ENCODE measurements around the gene ZNF879. TPM values are rescaled to one million over a fixed set of nuclear protein-coding genes. Genes with fewer than 3 reads are reported as not detected.
A peak's percentile ranks its signal among the peaks of the same experiment; 100 is the strongest.

ZNF879 gene
- total and polyA plus RNA-seq, 9 of the 15 experiments (the other 6 are each of a cell fraction or from before 2014, with no cell fraction given): 0.01 to 0.80 (median 0.33) TPM

DNA sequence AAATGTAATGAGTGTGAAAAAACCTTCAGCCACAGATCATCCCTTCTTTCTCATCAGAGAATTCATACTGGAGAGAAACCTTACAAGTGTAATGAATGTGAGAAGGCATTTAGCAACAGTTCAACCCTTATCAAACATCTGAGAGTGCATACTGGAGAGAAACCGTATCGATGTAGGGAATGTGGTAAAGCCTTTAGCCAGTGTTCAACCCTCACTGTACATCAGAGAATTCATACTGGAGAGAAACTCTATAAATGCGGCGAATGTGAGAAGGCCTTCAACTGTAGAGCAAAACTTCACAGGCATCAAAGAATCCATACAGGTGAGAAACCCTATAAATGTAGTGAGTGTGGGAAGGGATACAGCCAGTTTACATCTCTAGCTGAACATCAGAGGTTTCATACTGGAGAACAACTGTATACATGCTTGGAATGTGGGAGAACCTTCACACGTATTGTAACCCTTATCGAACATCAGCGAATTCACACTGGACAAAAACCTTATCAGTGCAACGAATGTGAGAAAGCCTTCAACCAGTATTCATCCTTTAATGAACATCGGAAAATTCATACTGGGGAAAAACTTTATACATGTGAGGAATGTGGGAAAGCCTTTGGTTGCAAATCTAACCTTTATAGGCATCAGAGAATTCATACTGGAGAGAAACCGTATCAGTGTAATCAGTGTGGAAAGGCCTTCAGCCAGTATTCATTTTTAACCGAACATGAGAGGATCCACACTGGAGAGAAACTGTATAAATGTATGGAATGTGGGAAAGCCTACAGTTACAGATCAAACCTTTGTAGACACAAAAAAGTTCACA lies 55.8 kb downstream of the ZNF879 start:
- BruUV-seq (replicated peaks): no TSS peak
- no peak for FAIRE-seq
- ChIA-PET CTCF (ENCODE audit: low intra/inter-chr PET ratio) (no interaction called here), POLR2A (interaction anchor here (1.1 kb wide), 1 partner anchor 9 kb away, joined by 4 read pairs; no protein-coding TSS in a partner anchor)
- no peak overlapping the region for H3K9ac ChIP-seq (ENCODE audit: insufficient read depth in 1 of 2, low read depth in 2 of 2, low read length in 2 of 2)
- TF ChIP-seq DNMT1 (IDR thresholded peaks at IDR 0.05): no peak
- TF ChIP-seq ZNF274 (IDR thresholded peaks at IDR 0.05; ENCODE audit: borderline replicate concordance, low read depth, low read length): peak; percentile 96
- intact Hi-C loops (cut with micrococcal nuclease): no loop called here
- peaks cover 4% of the 10 kb centered on the region for H3K9me3 ChIP-seq (replicated peaks; ENCODE audit: control insufficient read depth, insufficient read depth, low read depth, low read length)
- DNase-seq (ENCODE audit: extremely low read depth in 1 of 4, low spot score in 3 of 4): no peak
- in situ Hi-C loops (cut with MboI): no loop called here
- no peaks in the 10 kb centered on the region for H3K27me3 ChIP-seq (ENCODE audit: control insufficient read depth in 2 of 2, insufficient read depth in 2 of 2, low read length in 2 of 2)
- no peaks in the 10 kb centered on the region for H3K36me3 ChIP-seq (ENCODE audit: control insufficient read depth, insufficient read depth, low read length)
- H3K9me1 ChIP-seq (ENCODE audit: control insufficient read depth, insufficient read depth, low read length): no peaks in the 10 kb centered on the region
- H3K79me2 ChIP-seq (ENCODE audit: control insufficient read depth, insufficient read depth, low read length): no peaks in the 10 kb centered on the region
- H3K4me1 ChIP-seq (replicated peaks in 1 of 2; ENCODE audit: control insufficient read depth in 2 of 2, insufficient read depth in 2 of 2, low read length in 2 of 2): no peaks in the 10 kb centered on the region
- ATAC-seq: no peak
- H4K20me1 ChIP-seq (replicated peaks; ENCODE audit: control insufficient read depth, insufficient read depth, low read length): no peaks in the 10 kb centered on the region
- WGBS (ENCODE audit: insufficient coverage, low coverage, missing lambda C conversion rate): under 1% methylated on average over 11 of the region's 11 CpGs
- no peak overlapping the region for H3K4me2 ChIP-seq (ENCODE audit: insufficient read depth, low read length)
- no peak overlapping the region for H3K27ac ChIP-seq (ENCODE audit: extremely low read depth, low read depth, low read length)
- no peak overlapping the region for H3K4me3 ChIP-seq
- no peak overlapping the region for H2AFZ ChIP-seq (ENCODE audit: low read depth, low read length)

DNA sequence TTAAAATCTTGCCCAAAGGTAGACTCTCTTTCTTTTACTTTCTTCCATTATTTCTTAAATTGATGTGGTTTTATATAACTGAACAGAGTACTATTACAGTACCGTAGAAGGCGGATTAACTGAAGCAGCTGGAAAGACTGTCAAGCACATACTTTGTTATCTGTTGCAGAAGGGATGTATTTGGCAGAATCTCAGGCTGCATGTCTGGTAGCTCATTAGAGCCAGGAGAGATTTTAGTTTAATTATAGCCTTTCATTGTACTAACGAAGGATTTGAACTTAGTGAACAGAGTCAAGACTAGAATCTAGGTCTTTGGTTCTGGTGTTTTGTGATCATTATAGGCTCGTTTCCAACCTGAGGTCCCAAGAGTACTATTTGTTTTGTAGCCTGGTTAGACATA lies 57.1 kb downstream of the ZNF879 start:
- in situ Hi-C loops (cut with MboI) (no loop called here), intact Hi-C loops (cut with micrococcal nuclease) (no loop called here)
- DNase-seq (ENCODE audit: extremely low read depth in 1 of 4, low spot score in 3 of 4) (no peak), FAIRE-seq (no peak), ATAC-seq (no peak)
- Histone ChIP-seq H3K9me1 (ENCODE audit: control insufficient read depth, insufficient read depth, low read length) (no peaks in the 10 kb centered on the region), H3K4me1 (replicated peaks in 1 of 2; ENCODE audit: control insufficient read depth in 2 of 2, insufficient read depth in 2 of 2, low read length in 2 of 2) (no peaks in the 10 kb centered on the region), H3K9ac (ENCODE audit: insufficient read depth in 1 of 2, low read depth in 2 of 2, low read length in 2 of 2) (no peak overlapping the region), H3K27ac (ENCODE audit: extremely low read depth, low read depth, low read length) (no peak overlapping the region), H4K20me1 (replicated peaks; ENCODE audit: control insufficient read depth, insufficient read depth, low read length) (no peaks in the 10 kb centered on the region), H3K79me2 (ENCODE audit: control insufficient read depth, insufficient read depth, low read length) (no peaks in the 10 kb centered on the region), H3K9me3 (replicated peaks; ENCODE audit: control insufficient read depth, insufficient read depth, low read depth, low read length) (peaks cover 4% of the 10 kb centered on the region), H2AFZ (ENCODE audit: low read depth, low read length) (no peak overlapping the region), H3K36me3 (ENCODE audit: control insufficient read depth, insufficient read depth, low read length) (no peaks in the 10 kb centered on the region), H3K4me3 (no peak overlapping the region), H3K27me3 (ENCODE audit: control insufficient read depth in 2 of 2, insufficient read depth in 2 of 2, low read length in 2 of 2) (no peaks in the 10 kb centered on the region), H3K4me2 (ENCODE audit: insufficient read depth, low read length) (no peak overlapping the region)
- ChIA-PET CTCF (ENCODE audit: low intra/inter-chr PET ratio) (no interaction called here), POLR2A (interaction anchor here (1.1 kb wide), 1 partner anchor 10 kb away, joined by 4 read pairs; no protein-coding TSS in a partner anchor)
- BruUV-seq (replicated peaks): no TSS peak
- 0% methylated on average over 4 of the region's 4 CpGs for WGBS (ENCODE audit: insufficient coverage, low coverage, missing lambda C conversion rate)
- TF ChIP-seq NR1H2 (CRISPR knock-in tag; IDR thresholded peaks at IDR 0.05): no peak
- TF ChIP-seq, protein P1, sequence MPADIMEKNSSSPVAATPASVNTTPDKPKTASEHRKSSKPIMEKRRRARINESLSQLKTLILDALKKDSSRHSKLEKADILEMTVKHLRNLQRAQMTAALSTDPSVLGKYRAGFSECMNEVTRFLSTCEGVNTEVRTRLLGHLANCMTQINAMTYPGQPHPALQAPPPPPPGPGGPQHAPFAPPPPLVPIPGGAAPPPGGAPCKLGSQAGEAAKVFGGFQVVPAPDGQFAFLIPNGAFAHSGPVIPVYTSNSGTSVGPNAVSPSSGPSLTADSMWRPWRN (IDR thresholded peaks at IDR 0.05; ENCODE audit: low read depth): no peak
- TF ChIP-seq, protein P2, sequence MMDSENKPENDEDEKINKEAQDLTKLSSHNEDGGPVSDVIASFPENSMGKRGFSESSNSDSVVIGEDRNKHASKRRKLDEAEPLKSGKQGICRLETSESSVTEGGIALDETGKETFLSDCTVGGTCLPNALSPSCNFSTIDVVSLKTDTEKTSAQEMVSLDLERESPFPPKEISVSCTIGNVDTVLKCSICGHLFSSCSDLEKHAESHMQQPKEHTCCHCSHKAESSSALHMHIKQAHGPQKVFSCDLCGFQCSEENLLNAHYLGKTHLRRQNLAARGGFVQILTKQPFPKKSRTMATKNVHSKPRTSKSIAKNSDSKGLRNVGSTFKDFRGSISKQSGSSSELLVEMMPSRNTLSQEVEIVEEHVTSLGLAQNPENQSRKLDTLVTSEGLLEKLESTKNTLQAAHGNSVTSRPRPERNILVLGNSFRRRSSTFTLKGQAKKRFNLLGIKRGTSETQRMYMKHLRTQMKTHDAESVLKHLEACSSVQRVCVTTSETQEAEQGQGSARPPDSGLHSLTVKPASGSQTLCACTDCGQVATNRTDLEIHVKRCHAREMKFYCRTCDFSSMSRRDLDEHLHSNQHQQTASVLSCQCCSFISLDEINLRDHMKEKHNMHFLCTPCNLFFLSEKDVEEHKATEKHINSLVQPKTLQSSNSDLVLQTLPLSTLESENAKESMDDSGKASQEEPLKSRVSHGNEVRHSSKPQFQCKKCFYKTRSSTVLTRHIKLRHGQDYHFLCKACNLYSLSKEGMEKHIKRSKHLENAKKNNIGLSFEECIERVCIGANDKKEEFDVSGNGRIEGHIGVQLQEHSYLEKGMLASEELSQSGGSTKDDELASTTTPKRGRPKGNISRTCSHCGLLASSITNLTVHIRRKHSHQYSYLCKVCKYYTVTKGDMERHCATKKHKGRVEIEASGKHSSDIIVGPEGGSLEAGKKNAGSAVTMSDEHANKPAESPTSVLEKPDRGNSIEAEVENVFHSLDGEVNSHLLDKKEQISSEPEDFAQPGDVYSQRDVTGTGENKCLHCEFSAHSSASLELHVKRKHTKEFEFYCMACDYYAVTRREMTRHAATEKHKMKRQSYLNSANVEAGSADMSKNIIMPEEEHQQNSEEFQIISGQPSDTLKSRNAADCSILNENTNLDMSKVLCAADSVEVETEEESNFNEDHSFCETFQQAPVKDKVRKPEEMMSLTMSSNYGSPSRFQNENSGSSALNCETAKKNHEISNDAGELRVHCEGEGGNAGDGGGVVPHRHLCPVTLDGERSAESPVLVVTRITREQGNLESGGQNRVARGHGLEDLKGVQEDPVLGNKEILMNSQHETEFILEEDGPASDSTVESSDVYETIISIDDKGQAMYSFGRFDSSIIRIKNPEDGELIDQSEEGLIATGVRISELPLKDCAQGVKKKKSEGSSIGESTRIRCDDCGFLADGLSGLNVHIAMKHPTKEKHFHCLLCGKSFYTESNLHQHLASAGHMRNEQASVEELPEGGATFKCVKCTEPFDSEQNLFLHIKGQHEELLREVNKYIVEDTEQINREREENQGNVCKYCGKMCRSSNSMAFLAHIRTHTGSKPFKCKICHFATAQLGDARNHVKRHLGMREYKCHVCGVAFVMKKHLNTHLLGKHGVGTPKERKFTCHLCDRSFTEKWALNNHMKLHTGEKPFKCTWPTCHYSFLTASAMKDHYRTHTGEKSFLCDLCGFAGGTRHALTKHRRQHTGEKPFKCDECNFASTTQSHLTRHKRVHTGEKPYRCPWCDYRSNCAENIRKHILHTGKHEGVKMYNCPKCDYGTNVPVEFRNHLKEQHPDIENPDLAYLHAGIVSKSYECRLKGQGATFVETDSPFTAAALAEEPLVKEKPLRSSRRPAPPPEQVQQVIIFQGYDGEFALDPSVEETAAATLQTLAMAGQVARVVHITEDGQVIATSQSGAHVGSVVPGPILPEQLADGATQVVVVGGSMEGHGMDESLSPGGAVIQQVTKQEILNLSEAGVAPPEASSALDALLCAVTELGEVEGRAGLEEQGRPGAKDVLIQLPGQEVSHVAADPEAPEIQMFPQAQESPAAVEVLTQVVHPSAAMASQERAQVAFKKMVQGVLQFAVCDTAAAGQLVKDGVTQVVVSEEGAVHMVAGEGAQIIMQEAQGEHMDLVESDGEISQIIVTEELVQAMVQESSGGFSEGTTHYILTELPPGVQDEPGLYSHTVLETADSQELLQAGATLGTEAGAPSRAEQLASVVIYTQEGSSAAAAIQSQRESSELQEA (IDR thresholded peaks at IDR 0.05; ENCODE audit: low read depth): no peak
- TF ChIP-seq ZNF766 (CRISPR knock-in tag; conservative IDR thresholded peaks at IDR 0.05): no peak

Data from K562 (cell line).